ENCODE results near the gene INSR. TPM values are rescaled to one million over a fixed set of nuclear protein-coding genes. Genes with fewer than 3 reads are reported as not detected.

The INSR gene
- total and polyA plus RNA-seq, 2 donors from 2014 or later, result 15.5 to 50.4 TPM

DNA sequence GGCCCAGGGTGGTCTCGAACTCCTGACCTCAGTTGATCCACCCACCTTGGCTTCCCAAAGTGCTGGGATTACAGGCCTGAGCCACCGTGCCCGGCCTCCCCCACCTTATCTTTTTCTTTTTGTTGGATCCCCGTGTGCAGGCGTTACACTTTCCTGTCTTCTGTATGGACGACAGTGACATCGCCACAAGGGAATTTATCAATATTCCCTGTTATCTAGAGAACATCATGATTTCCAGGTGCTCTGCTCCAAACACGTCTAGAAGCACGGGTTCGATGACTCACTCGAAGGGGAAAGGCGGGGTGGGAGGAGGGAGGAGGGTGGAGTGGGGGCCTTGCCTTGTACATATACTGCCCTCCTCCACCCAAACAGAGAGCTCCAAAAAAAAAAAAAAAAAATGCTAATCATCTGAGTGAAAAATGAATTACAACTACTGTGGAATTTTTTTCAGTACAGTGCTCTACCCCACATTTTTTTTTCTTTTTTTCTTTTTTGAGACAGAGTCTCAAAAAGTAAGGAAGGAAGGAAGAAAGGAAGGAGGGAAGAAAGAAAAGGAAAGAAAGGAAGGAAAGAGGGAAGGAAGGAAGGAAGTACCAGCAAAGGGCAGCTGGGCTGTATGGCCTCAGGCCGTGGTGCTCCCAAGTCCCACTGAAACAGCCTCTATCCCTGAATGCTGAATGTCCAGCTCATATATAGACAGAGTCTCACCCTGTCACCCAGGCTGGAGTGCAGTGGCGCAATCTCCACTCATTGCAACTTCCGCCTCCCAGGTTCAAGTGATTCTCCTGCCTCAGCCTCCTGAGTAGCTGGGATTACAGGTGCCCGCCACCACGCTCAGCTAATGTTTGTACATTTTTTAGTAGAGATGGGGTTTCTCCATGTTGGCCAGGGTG lies 36.8 kb downstream of the INSR start:
- no peak for FAIRE-seq
- intact Hi-C loops (cut with DNase I), result no loop called here
- Histone ChIP-seq H3K9ac (ENCODE audit: low read length in 3 of 3) (no peak overlapping the region), H3K9me3 (ENCODE audit: control insufficient read depth in 2 of 3, insufficient read depth in 1 of 3, low read length in 3 of 3) (no peaks in the 10 kb centered on the region), H3K27me3 (ENCODE audit: control insufficient read depth, insufficient read depth, low read length) (no peaks in the 10 kb centered on the region), H3K4me1 (ENCODE audit: control insufficient read depth in 2 of 3, insufficient read depth in 2 of 3, low read depth in 1 of 3, low read length in 3 of 3) (peaks cover 0 to 10% (median 10%) of the 10 kb centered on the region in 3 donors), H3K27ac (ENCODE audit: low read depth in 2 of 2, low read length in 2 of 2) (peak overlapping the region in 1 of 2 donors; percentile 37), H3K4me3 (ENCODE audit: low read length in 3 of 3) (no peak overlapping the region), H3K36me3 (ENCODE audit: control insufficient read depth in 2 of 3, insufficient read depth in 3 of 3, low read length in 3 of 3) (no peaks in the 10 kb centered on the region)
- TF ChIP-seq, protein P1, sequence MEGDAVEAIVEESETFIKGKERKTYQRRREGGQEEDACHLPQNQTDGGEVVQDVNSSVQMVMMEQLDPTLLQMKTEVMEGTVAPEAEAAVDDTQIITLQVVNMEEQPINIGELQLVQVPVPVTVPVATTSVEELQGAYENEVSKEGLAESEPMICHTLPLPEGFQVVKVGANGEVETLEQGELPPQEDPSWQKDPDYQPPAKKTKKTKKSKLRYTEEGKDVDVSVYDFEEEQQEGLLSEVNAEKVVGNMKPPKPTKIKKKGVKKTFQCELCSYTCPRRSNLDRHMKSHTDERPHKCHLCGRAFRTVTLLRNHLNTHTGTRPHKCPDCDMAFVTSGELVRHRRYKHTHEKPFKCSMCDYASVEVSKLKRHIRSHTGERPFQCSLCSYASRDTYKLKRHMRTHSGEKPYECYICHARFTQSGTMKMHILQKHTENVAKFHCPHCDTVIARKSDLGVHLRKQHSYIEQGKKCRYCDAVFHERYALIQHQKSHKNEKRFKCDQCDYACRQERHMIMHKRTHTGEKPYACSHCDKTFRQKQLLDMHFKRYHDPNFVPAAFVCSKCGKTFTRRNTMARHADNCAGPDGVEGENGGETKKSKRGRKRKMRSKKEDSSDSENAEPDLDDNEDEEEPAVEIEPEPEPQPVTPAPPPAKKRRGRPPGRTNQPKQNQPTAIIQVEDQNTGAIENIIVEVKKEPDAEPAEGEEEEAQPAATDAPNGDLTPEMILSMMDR (IDR thresholded peaks at IDR 0.05; ENCODE audit: borderline replicate concordance, extremely low read depth, insufficient read depth), result no peak
- peak in 2 of 5 donors; percentile 16 to 23 for DNase-seq

DNA sequence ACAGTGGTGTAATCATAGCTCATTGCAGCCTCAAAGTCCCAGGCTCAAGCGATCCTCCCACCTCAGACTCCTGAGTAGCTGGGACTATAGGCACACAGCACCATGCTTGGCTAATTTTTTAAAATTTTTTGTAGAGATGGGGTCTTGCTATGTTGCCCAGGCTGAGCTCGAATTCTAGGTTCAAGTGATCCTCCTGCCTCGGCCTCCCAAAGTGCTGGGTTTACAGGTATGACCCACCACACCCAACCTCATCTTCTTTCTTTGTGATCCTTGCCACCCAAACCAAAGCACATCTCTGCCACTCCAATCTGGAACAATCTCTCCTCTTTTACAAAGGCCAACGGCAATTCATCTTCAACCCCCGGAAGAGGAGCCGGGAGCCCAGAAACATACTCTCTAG lies 38.6 kb downstream of the INSR start:
- Histone ChIP-seq H3K9me3 (ENCODE audit: control insufficient read depth in 2 of 3, insufficient read depth in 1 of 3, low read length in 3 of 3) (no peaks in the 10 kb centered on the region), H3K9ac (ENCODE audit: low read length in 3 of 3) (no peak overlapping the region), H3K36me3 (ENCODE audit: control insufficient read depth in 2 of 3, insufficient read depth in 3 of 3, low read length in 3 of 3) (no peaks in the 10 kb centered on the region), H3K27ac (ENCODE audit: low read depth in 2 of 2, low read length in 2 of 2) (no peak overlapping the region), H3K27me3 (ENCODE audit: control insufficient read depth, insufficient read depth, low read length) (no peaks in the 10 kb centered on the region), H3K4me3 (ENCODE audit: low read length in 3 of 3) (no peak overlapping the region), H3K4me1 (ENCODE audit: control insufficient read depth in 2 of 3, insufficient read depth in 2 of 3, low read depth in 1 of 3, low read length in 3 of 3) (peaks cover 0 to 10% (median 9%) of the 10 kb centered on the region in 3 donors)
- TF ChIP-seq, protein P1 (IDR thresholded peaks at IDR 0.05; ENCODE audit: borderline replicate concordance, extremely low read depth, insufficient read depth), result no peak
- FAIRE-seq (no peak), DNase-seq (no peak)
- intact Hi-C loops (cut with DNase I), result no loop called here

DNA sequence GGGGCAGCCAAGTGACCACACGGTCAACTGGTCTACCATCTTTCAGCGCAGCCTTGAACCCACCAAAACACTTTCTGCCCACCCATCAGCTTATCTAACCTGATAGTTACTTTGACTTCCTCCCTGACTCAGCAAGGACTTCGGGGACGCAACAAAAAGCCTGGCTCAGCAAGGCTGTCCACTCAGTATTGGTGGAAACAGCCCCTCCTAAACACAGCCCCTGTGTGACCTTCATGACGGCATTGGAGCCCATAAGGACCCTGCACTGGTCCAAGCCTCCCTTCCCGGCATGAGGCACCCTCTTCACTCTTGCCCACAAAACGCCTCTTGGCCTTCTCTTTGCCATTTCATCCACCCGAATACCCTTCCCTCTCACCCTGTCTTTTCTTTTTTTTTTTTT lies 39.1 kb downstream of the INSR start:
- Histone ChIP-seq H3K9me3 (ENCODE audit: control insufficient read depth in 2 of 3, insufficient read depth in 1 of 3, low read length in 3 of 3) (no peaks in the 10 kb centered on the region), H3K36me3 (ENCODE audit: control insufficient read depth in 2 of 3, insufficient read depth in 3 of 3, low read length in 3 of 3) (no peaks in the 10 kb centered on the region)
- no peak for FAIRE-seq

More for the DNA sequence above, 39.1 kb downstream of the INSR start:
- H3K27ac ChIP-seq (ENCODE audit: low read depth in 2 of 2, low read length in 2 of 2), result peak overlapping the region; percentile 6 to 63
- peak in 1 of 5 donors; percentile 9 for DNase-seq
- no peak overlapping the region for H3K4me3 ChIP-seq (ENCODE audit: low read length in 3 of 3)
- H3K4me1 ChIP-seq (ENCODE audit: control insufficient read depth in 2 of 3, insufficient read depth in 2 of 3, low read depth in 1 of 3, low read length in 3 of 3), result peaks cover 0 to 9% (median 8%) of the 10 kb centered on the region in 3 donors
- no peaks in the 10 kb centered on the region for H3K27me3 ChIP-seq (ENCODE audit: control insufficient read depth, insufficient read depth, low read length)
- TF ChIP-seq, protein P1 (IDR thresholded peaks at IDR 0.05; ENCODE audit: borderline replicate concordance, extremely low read depth, insufficient read depth), result no peak
- no peak overlapping the region for H3K9ac ChIP-seq (ENCODE audit: low read length in 3 of 3)
- intact Hi-C loops (cut with DNase I), result no loop called here

Measured in kidney (tissue), 14 donors.